Hematopoietic multipotent progenitor cell treated with erythropoietin and hydrocortisone succinate and interleukin-3 and kit ligand, for 4 days (in vitro differentiated cells): ENCODE results near the gene KRTAP10-11.
A peak's percentile ranks its signal among the peaks of the same experiment; 100 is the strongest.
"Not testable (repeated sequence)": the region's sequence is repeated elsewhere in the genome, so short reads cannot be mapped to it uniquely, and the experiment has no call there.

Experiments
- DNase-seq: peaks from one replicate; pipeline ENCODE4 v3.0.0-alpha.2; 2015

Gene KRTAP10-11

DNA sequence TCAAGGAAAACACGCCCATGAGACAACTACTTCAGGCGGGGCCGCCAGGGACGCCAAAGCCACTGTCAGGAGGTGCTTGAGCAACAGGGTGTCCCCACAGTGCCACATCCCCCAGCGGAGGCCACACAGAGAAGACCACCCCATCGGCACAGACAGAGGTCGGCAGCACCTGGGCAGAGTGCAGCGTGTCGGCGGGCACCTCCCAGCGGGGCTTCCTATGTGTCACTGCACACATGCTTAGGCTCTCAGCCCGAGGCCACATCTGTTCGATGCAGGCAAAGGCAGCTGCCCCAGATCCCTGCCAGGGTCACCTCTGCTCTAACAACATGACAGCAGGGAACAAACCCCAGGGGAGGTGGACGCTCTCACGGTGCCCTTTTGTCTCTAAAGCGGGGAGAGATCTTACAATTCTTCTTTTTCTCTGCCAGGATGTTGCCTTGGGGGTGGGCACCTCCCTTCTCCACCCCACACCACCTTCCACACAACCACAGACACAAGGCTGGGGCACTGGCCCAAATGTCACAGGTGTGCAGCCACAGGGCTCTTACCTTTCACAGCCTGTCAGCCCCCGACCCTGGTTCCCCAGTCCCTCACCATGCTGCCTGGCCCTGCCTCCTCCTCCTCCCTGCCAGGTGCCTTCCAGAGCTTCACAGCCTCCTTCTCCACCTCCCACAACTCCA is 30.2 kb upstream of the KRTAP10-11 start:
- no peak for DNase-seq

DNA sequence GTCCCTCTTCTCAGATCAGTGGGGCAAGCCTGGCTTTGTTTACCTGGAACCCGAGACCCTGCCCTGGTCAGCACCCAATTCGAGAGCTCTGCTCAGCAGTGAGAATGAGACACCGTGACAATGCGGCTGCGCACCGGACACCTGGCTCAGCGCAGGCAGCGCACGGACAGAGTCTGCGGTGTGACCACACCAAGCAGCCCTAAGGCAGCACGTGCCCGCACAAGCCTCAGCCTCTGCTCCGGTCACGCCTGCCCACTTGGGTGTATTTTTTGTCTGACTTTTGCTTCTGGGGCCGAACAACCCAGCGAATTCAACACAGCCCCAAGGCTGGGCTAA is 29.7 kb upstream of the KRTAP10-11 start:
- no peak for DNase-seq

DNA sequence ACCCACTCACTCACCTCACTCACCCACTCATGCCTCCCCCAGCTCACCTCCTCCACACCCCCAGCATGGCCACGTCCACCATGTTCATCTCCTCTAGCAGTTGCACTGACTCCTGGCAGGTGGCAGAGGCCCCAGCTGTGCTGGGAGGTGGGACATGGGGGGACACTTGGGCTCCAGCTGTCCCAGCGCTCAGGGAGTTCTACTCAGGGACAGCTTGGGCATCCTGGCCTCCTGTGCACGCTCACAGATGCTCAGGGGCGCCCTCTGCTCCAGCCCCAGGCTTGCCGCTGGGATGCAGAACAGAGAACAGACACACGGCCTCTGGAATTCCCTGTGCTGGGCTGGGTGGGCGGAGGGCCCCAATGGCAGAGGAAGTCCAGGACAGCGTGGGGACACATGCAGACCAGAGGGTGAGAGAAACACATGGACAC is 29.1 kb upstream of the KRTAP10-11 start:
- no peak for DNase-seq

DNA sequence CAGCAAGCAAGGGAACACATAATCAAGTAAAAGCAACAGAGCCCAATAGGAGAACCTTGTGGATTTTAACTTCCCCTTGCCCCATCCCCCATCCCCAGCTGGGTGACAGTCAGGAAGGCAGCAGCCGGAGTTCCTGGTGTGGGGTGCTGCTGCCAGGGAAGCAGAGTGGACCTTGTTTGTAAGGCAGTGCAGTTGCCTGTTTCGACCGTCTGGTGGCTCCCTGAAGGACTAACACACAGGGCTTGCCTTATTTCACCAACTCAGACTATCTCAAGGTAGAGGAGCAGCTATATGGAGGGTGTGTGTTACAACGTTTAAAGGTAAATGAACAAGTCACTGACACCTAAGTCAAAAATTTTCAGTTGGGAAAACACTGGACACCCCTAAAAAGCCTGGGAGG is 27.7 kb upstream of the KRTAP10-11 start:
- peak; percentile 20 for DNase-seq

DNA sequence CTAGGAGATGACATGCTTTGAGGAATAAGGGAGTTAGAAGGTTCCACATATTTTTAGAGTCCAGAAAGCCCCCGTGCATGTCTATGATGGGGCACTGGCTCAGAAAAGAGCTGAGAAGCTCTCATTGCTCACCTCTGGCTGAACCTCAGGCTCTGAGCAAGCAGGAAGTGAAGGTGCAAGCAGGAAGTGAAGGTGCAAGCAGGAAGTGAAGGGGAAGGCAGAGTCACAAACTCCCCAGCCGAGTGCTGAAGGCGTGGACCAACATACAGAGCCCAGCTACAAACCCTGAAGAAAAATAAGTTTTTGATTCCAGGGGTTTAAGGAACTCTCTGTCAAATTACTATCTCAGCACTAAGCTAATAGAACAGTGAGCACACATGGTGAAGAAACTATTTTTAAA is 27.3 kb upstream of the KRTAP10-11 start:
- DNase-seq, result no peak

DNA sequence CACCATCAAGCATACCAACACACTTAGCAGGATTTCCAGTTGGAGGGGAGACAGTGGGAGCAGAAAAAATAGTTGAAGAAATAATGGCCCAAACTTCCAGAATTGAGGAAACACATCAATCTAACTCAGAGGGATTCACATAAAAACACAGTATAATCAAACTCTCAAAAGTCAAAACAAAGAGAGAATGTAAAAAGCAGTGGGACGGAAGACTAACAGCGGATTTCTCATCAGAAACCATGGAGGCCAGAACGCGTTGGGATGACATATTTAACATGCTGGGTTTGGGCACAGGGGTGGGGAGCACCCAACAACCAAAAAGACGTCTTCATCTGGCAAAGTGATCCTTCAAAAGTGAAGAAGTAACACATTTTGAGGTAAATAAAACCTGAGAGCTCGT is 26.3 kb upstream of the KRTAP10-11 start:
- no peak for DNase-seq

DNA sequence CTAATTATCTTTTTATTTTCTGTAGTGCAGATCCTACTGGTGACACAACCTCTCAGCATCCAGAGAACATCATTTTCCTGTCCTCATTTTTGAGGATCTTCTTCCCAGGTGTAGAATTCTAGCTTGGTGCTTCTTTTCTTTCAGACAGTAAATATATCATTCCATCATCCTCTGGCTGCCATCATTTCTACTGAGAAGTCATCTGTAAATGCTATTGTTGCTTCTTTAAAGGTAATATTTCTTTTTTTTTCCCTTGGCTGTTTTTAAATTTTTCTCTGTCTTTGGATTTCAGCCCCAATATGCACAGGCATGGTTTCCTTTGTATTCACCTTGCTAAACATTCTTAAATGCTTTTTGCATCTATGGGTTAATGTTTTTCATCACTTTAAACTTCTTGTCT is 22.6 kb upstream of the KRTAP10-11 start:
- no peak for DNase-seq

DNA sequence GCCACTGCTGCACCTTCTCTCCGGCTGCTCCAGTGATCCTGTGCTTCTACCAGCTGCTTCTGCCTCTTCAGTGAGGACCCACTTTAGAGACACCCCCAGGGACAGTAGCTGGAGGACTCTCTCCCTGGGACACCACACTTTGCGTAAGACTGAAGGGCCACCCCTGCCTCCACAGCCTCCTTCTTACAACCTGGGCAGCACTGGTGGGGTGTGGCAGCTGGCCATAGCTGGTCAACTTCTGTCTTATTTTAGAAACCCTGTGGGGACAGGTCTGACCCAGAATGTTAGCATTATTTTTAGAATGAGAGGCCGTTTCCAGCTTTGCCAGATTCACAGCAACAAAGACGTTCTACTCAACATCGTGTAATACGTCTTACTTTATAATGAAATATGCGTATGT is 20.5 kb upstream of the KRTAP10-11 start:
- DNase-seq, result no peak

DNA sequence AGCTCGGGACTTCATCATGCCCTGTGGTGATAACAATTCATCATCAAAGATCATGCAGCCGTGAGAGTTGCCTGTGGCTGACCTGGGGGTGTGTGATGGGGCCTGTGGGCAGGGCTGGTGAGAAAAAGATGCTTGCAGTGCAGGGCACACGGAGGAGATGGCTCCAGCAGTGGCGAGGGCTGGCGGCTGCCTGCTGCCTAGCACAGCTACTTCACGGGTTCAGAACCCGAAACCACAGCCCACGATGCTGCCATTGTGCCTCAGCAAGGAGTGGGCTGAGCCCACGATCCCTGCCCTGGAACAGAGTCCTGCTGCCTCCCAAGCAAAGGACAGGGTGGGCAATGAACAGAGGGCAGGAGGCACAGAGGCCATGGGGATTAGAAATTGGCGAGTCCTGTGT is 20.0 kb upstream of the KRTAP10-11 start:
- no peak for DNase-seq

DNA sequence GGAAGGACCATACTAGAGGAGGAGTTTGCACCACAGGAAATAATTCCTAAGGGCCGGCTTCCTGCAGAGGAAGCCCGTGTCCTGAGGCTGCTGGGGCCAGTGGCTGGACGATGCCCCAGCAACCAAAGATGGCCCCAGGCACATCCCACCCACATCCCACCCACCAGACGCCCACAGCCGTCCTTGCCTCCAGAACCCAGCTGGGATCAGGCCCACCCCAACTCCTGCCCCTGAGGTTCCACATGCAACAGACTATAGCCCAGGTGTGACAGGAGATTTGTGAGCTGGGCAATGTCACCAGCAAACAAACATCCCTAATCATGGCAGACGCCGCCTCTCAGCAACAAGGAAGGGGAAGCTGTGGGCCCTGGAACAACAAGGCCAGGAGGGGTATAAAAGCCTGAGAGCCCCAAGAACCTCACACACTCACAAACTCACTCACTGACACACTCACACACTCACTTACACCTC is 19.5 kb upstream of the KRTAP10-11 start, which contains the start of gene KRTAP10-9:
KRTAP10-9 (plus strand) TSS at position 421 of the 471 bp plus-strand sequence. CDS start 79 bp downstream, outside the sequence.
- DNase-seq, result no peak

DNA sequence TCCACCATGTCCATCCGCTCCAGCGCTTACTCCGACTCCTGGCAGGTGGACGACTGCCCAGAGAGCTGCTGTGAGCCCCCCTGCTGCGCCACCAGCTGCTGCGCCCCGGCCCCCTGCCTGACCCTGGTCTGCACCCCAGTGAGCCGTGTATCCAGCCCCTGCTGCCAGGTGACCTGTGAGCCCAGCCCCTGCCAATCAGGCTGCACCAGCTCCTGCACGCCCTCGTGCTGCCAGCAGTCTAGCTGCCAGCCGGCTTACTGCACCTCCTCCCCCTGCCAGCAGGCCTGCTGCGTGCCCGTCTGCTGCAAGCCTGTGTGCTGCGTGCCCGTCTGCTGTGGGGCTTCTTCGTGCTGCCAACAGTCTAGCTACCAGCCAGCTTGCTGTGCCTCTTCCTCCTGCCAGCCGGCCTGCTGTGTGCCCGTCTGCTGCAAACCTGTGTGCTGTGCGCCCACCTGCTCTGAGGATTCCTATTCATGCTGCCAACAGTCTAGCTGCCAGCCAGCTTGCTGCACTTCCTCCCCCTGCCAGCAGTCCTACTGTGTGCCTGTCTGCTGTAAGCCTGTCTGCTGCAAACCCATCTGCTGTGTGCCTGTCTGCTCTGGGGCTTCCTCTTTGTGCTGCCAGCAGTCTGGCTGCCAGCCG is 18.9 kb upstream of the KRTAP10-11 start:
- DNase-seq, result not testable (repeated sequence)

DNA sequence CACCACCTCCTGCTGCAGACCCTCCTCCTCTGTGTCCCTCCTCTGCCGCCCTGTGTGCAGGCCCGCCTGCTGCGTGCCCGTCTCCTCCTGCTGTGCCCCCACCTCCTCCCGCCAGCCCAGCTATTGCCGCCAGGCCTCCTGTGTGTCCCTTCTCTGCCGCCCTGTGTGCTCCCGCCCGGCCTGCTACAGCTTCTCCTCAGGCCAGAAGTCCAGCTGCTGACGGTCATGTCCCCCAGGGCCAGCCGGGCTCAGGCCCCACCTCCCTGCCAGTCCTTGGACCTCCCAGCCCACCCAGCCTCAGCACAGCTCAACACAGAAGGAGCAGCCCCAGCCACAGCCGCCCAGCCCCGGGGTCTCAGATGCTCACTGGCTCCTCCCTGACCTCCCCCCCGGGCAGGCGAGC is 18.4 kb upstream of the KRTAP10-11 start:
- DNase-seq, result not testable (repeated sequence)

DNA sequence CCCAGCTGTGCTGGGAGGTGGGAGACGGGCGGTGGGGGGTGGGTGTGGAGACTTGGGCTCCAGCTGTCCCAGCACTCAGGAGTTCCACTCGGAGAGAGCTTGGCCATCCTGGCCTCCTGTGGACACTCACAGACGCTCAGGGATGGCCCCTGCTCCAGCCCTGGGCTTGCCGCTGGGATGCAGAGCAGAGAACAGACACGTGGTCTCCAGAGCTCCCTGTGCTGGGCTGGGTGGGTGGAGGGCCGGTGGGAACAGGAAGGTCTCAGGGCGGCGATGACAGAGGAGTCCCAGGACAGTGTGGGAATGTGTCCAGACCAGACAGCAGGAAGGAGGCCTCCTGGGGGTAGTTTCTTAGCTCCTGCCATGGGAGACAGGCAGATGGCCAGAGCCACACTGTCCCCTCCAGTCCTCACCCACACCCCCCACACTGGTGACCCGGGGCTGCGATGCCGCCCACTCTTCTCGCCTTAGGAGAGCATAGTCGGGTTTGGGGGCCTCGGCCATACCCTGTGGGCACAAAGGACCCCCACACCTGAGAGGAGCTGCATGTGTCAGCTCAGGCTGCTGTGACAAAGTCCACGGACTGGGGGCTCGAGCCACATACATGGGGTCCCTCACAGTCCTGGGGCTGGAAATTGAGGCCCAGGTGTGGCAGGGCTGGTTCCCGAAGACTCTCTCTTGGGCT is 17.4 kb upstream of the KRTAP10-11 start:
- DNase-seq, result no peak

DNA sequence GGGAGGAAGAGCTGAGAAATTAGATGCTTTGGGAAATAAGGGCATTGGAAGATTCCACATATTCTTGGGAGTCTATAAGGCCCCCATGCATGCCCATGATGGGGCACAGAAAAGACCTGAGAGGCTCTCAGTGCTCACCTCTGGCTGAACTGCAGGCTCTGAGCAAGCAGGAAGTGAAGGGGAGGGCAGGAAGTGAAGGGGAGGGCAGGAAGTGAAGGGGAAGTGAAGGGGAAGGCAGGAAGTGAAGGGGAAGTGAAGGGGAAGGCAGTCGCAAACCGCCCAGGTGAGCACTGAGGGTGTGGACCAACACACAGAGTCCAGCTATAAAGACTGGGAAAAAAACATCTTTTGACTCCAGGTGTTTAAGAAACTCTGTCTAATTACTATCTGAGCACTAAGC is 15.8 kb upstream of the KRTAP10-11 start:
- no peak for DNase-seq

DNA sequence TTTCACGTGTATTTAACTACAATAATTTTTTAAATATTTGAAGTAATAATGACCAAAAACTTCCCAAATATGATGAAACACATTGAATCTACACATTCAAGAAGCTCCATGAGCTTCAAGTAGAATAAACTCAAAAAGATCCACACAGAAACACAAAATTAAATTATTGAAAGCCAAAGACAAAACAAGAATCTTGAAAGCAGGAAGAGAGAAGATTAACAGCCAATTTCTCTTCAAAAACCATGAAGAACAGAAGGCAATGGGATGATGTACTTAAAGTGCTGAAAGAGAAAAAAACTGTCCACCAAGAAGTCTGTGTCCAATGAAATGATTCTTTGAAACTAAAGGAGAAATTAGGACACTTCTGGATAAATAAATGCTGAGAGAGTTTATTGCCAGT is 14.1 kb upstream of the KRTAP10-11 start:
- no peak for DNase-seq

DNA sequence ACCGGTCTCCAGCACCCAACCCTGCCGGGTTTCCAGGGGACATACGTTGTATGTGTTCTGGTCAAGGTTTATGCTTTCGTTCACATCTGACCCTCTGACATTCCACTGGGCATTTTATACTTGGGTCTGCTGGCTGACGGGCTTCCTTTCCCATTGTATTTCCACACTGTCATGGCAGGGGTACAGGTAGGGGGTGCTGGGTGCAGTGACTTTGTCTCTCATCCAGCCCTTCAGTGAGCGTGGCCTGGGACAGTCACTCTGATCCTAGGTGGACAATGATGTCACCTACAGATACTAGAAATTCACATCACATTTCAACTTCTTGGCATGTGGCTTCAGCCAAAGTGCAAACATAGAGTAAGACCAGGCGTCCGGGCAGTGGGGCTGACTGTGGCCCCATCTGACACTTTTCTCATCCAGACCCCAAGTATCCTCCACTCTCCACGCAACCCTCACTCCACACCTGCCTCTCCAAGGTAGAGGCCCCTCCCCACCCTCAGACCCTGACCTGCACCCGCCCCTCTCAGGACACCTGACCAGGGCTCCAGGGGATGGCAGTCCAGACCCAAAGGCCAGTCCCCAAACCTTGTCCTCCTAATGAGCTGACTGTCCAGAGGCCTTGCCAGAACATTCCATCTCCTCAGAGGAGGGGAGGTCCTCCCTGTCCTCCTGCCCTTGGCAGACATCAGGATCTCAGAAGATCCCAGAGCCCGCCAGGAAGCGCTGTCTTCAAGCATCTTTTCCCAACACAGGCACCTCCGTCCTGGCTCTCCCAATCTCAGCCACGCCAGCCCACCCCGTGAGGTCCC is 9.8 kb upstream of the KRTAP10-11 start:
- no peak for DNase-seq

DNA sequence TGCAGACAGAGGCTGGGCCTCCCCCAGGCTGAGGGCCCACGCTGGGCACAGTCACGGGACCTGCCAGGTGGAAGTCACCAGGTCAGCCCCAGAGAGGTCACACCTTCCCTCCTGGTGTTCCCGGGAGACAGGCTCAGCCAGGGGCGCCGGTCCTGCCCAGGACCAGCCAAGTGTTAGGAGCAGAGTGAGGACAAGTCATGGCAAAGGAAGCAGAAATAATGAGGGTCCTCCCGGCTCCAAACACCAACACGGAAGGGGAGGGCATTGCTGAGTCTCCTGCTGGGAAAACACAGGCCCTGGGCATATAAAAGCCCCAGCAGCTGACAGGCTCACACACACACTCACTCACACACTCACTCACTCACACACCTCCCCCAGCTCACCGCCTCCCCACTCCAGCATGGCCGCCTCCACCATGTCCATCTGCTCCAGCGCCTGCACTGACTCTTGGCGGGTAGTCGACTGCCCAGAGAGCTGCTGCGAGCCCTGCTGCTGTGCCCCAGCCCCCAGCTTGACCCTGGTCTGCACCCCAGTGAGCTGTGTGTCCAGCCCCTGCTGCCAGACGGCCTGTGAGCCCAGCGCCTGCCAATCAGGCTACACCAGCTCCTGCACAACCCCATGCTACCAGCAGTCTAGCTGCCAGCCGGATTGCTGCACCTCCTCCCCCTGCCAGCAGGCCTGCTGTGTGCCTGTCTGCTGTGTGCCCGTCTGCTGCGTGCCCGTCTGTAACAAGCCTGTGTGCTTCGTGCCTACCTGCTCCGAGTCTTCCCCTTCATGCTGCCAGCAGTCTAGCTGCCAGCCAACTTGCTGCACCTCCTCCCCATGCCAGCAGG is 9.0 kb upstream of the KRTAP10-11 start, which contains the start of gene KRTAP10-10:
KRTAP10-10 (plus strand) TSS at position 339 of the 833 bp plus-strand sequence; CDS start at position 401, 62 bp downstream.
- no peak for DNase-seq

DNA sequence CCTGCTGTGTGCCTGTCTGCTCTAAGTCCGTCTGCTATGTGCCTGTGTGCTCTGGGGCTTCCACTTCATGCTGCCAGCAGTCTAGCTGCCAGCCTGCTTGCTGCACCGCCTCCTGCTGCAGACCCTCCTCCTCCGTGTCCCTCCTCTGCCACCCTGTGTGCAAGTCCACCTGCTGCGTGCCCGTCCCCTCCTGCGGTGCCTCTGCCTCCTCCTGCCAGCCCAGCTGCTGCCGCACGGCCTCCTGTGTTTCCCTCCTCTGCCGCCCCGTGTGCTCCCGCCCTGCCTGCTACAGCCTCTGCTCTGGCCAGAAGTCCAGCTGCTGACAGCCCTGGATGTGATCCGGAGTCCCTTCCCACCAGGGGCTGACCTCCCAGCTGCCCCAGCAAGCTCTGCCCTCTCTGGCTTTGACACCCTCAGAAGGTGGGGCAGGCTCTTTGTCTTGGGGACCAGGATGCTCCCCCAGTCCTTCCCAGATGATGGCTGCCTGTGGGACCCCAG is 8.3 kb upstream of the KRTAP10-11 start:
- not testable (repeated sequence) for DNase-seq

DNA sequence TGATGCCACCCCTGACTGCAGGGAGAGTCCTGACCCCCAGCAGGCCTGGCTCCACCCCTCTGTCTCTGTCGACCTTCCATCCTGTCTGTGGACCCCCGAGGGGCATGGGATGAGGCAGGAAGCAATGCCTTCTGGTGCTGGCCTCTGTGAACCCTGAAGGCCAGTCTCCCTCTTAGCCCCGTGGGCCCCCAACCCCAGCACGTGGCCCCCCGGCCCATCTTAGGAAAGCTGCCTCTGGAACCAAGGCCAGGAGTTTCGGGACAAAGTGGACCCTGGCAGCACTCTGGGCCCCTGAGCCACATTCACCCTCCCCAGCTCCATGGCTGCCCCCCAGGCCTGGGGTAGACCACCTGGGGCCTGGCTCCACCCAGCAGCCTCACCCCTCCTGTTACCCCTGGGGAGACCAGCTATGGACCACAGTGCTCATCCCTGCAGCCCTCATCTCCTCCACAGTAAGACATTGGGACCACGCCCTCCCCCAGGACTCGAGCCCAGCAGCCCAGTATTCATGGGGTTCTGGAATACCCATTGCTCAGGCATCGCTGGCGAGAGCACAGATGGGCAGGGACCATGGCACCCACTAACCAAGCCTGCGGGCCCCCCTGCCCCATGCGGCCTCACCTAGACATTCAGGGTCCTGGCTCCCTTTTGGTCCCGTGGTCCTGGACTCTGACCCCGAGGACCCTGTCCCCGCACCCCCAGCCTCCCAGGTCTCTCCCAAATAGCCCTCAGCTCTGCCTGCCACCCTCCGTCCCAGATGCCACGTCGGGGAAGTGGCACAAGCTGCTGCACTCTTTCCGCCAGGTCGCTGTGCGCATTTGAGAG is 7.5 kb upstream of the KRTAP10-11 start:
- DNase-seq, result not testable (repeated sequence)

DNA sequence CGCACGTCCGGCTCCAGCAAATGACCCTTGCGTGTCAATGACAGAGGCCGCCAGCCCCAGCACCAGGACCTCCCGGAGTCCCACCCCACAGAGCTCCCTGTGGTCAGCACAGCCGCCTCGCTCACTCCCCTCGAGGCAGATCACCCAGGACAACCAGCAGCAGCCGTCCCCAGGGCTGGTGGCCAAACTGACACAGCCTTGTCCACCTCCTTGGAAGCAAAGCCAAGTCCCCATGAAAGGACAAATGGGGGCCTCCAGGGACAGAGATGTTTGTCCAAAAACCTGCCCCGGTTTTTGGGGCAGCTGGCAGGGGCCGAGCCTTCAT is 6.9 kb upstream of the KRTAP10-11 start:
- no peak for DNase-seq

DNA sequence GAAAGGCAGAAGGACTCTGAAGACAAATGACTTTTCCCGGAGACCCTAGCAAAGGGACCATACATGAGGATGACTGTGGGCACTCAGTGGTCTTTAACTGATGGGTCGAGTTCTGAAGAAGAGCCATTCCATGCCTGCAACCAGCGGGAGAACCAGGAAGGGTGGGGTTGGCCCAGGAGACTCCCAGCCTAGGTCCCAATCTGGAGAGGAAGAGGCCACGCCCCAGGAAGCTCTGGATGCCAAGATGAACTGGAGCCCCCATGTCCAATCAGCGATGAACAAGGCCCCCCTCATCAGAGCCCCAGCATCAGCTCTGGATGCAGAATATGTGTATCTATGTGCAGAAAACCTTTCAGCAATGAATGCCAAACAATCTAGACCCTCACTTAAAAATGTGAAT is 5.5 kb upstream of the KRTAP10-11 start:
- DNase-seq, result no peak
